Astrocyte (in vitro differentiated cells and primary cell): ENCODE results near the gene CSTF1.

Experiments used
- CTCF ChIP-seq: IDR thresholded peaks from 2 replicates; pipeline ENCODE4 v1.5.1; 2011; ENCODE audit warnings: low read depth, mild to moderate bottlenecking, inconsistent platforms, low read length, moderate library complexity; ENCODE audit not compliant: insufficient read depth
- EZH2 ChIP-seq: IDR thresholded peaks from 2 replicates; pipeline ENCODE4 v1.6.1; 2012; ENCODE audit warnings: mild to moderate bottlenecking, low read length, inconsistent platforms; ENCODE audit not compliant: insufficient read depth

- TF ChIP-seq CTCF (no peak), EZH2 (no peak)
Observed at GRCh38 chr20:56348305-56348693, 44.1 kb upstream of the CSTF1 start.
